GM12875 (cell line): ENCODE measurements around the gene DACH2.

Experiments
- H3K4me3 ChIP-seq: one replicate; pipeline ENCODE4 v1.5.1; 2011; ENCODE audit warnings: low read depth, low read length, control low read depth
- TF ChIP-seq, protein P1 (sequence below): IDR thresholded peaks from 2 replicates; pipeline ENCODE4 v1.5.1; 2011; ENCODE audit warnings: low read depth, mild to moderate bottlenecking, control low read depth, inconsistent platforms, low read length, moderate library complexity, borderline replicate concordance; ENCODE audit not compliant: insufficient read depth

The DACH2 gene

DNA sequence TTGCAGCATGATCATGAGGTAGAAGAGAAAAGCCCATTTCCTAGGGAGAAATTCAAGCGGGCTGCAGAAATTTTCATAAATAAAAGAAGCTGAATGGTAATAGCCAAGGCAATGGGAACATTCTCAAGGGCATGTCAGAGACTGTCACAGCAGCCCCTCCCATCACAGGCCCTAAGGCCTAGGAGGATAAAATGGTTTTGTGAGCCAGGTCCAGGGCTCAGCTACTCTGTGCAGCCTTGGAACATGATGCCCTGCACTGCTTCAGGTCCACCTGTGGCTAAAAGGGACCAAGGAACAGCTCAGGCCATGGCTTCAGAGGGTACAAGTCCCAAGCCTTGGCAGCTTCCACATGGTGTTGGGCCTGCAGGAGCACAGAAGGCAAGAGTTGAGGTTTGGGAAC, 93.3 kb downstream of the DACH2 start:
- H3K4me3 ChIP-seq: no peak overlapping the region

DNA sequence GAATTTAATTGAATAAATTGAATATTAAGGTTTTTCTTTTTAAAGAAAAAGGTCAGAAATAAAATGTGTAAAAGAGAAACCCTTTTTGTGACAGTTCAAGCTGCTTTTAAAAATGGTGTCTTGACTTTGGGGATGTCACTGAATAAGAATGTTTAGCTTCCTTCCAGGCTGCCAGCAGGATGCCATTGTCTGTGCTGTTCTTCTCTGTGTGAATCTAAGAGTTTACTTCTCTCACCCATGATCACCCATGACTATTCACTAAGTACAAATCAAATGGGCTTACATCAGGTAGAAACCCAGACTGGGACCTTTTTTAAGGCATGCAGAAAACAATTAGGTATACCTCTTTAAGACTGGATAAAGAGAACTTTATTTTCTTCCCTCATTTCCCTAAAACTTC, 115.3 kb downstream of the DACH2 start:
- TF ChIP-seq, protein P1, sequence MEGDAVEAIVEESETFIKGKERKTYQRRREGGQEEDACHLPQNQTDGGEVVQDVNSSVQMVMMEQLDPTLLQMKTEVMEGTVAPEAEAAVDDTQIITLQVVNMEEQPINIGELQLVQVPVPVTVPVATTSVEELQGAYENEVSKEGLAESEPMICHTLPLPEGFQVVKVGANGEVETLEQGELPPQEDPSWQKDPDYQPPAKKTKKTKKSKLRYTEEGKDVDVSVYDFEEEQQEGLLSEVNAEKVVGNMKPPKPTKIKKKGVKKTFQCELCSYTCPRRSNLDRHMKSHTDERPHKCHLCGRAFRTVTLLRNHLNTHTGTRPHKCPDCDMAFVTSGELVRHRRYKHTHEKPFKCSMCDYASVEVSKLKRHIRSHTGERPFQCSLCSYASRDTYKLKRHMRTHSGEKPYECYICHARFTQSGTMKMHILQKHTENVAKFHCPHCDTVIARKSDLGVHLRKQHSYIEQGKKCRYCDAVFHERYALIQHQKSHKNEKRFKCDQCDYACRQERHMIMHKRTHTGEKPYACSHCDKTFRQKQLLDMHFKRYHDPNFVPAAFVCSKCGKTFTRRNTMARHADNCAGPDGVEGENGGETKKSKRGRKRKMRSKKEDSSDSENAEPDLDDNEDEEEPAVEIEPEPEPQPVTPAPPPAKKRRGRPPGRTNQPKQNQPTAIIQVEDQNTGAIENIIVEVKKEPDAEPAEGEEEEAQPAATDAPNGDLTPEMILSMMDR: no peak
- no peak overlapping the region for H3K4me3 ChIP-seq

More for the DNA sequence above, 93.3 kb downstream of the DACH2 start:
- TF ChIP-seq, protein P1: no peak

DNA sequence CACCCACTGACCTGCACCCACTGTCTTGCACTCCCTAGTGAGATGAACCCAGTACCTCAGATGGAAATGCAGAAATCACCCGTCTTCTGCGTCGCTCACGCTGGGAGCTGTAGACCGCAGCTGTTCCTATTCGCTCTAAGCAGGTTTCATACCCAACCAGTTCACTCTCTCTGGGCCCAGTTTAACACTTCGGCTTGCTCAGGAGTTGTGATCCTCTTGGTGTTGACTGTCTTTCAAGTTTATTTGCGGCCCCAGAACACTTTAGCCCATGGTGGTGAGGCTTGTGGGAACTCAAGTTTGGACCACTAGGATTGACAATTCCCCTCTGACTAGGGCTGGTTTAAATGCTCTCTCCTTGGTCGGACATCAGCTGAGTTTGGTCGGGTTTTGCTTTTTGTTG, 147.0 kb downstream of the DACH2 start:
- H3K4me3 ChIP-seq: no peak overlapping the region
- TF ChIP-seq, protein P1: no peak

DNA sequence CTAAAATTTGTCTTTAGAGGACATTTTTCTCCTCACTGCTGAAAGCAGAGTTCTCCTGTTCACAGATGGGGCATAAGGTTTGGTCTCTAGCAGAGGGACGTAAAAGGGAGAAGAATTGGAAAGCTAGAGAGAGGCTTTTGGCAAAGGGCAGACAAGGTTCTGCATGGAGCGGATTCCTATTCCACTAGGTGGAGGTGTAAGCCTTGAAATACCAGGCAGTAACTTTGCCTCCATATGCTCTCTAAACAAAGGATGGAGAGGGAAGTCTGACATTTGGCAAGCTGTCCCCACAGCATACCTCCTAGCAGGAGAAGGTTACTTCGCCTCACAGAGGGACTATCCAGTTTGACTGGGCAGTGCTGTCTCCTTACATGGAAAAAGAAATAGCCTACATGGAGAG, 174.7 kb downstream of the DACH2 start:
- TF ChIP-seq, protein P1: no peak
- H3K4me3 ChIP-seq: no peak overlapping the region

DNA sequence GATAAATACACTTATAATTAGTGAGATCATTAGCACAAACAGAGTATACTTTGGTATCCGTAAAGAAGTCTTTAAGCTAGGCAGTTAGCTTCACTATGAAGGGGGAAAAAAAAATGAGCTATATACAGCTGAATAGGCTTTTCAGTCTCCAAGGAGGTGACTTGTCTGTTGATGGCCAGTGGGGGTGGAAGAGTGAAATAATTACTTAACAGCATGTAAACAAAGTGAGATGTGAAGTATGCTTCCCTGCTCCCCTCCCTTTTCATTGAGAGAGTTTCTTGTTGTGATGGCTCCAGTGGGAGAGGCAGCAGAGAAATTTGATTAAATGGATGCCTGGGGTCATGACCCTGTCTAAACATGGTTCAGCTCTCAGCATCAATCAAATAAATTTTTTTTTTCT, 180.9 kb downstream of the DACH2 start:
- TF ChIP-seq, protein P1: no peak
- no peak overlapping the region for H3K4me3 ChIP-seq

DNA sequence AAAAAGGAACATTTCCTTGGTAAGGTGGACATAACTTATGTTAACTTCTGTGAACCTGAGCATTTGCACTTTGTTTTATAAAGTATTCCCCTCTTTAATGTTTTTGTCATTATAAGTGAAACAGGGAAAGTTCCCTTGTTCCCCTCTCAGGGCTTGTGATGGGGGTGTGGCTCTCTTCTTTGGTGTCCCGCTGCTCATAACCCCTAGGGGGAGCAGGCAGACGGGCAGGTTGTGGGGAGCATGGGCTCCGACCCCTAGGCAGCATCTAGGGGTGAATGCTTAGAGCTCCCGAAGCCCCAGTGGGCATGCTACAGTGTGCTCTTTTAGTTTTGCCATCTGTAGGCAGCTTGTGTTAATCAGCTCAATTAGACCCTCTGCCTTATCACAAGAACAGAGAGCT, 200.4 kb downstream of the DACH2 start:
- H3K4me3 ChIP-seq: no peak overlapping the region
- TF ChIP-seq, protein P1: no peak

DNA sequence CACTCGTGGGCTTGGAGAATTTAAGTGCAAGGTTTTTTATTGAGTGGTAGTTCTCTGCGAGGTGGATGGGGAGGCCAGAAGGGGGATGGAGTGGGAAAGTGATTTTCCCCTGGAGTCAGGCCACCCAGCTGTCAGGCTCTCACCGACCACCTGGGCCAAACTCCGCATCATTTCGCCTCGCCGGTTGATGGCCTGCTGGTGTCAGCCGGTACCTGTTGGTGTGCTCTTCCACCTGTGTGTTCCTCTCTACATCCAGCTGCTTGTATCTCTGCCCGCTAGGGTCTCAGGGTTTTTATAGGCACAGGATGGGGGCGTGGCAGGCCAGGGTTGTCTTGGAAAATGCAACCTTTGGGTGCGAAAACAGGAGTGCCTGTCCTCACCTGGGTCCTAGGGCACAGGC, 200.9 kb downstream of the DACH2 start:
- TF ChIP-seq, protein P1: no peak

More for the DNA sequence above, 200.9 kb downstream of the DACH2 start:
- H3K4me3 ChIP-seq: no peak overlapping the region
